Stimulated activated CD4-positive, alpha-beta T cell treated with anti-CD3 and anti-CD28 coated beads, Interleukin-1b, Interleukin-23, amount 100 ng/mL, for 1 hour (primary cell): ENCODE measurements around the gene WNT3A.
"Not testable (repeated sequence)": the region's sequence is repeated elsewhere in the genome, so short reads cannot be mapped to it uniquely, and the experiment has no call there.

Experiments
- DNase-seq, 2 donors: peaks; one replicate each; pipeline ENCODE4 v3.0.0-alpha.2; 2020; ENCODE audit warnings: low read depth in 2 of 2

The WNT3A gene

GRCh38 chr1:228006786-228007048, at the start of gene WNT3A:
Gene WNT3A (plus strand): TSS chr1:228006998. CDS start chr1:228007129, 131 bp downstream.
- no peak for DNase-seq

GRCh38 chr1:227958617-227959324, 48.0 kb upstream of the WNT3A start:
- no peak for DNase-seq

GRCh38 chr1:227959325-227959860, 47.4 kb upstream of the WNT3A start:
- no peak for DNase-seq

GRCh38 chr1:227961651-227962466, 44.9 kb upstream of the WNT3A start:
- no peak for DNase-seq

- not testable (repeated sequence) for DNase-seq
Observed at GRCh38 chr1:227966733-227967132, 40.1 kb upstream of the WNT3A start.

GRCh38 chr1:227967815-227968214, 39.0 kb upstream of the WNT3A start:
- DNase-seq, result not testable (repeated sequence)

GRCh38 chr1:227970076-227970995, 36.5 kb upstream of the WNT3A start:
- DNase-seq, result not testable (repeated sequence)

- DNase-seq, result not testable (repeated sequence)
Observed at GRCh38 chr1:227971216-227971615, 35.6 kb upstream of the WNT3A start.

GRCh38 chr1:227971643-227972282, 35.0 kb upstream of the WNT3A start:
- DNase-seq, result not testable (repeated sequence)

GRCh38 chr1:227972283-227972679, 34.5 kb upstream of the WNT3A start:
- not testable (repeated sequence) for DNase-seq

GRCh38 chr1:227972843-227973374, 33.9 kb upstream of the WNT3A start:
- DNase-seq, result not testable (repeated sequence)

- not testable (repeated sequence) for DNase-seq
Observed at GRCh38 chr1:227973724-227974288, 33.0 kb upstream of the WNT3A start.

GRCh38 chr1:227975583-227976283, 31.1 kb upstream of the WNT3A start:
- not testable (repeated sequence) for DNase-seq

- no peak for DNase-seq
Observed at GRCh38 chr1:227987181-227987580, 19.6 kb upstream of the WNT3A start.

- no peak for DNase-seq
Observed at GRCh38 chr1:227994632-227995300, 12.0 kb upstream of the WNT3A start.

GRCh38 chr1:227996187-227996950, 10.4 kb upstream of the WNT3A start:
- DNase-seq, result no peak

GRCh38 chr1:227998374-227999055, 8.3 kb upstream of the WNT3A start:
- no peak for DNase-seq
